Dendritic cell treated with granulocyte-macrophage colony-stimulating factor and Interleukin-4, amounts not matched to agents 40 ng/mL and 50 ng/mL, for 4 days (primary cell): ENCODE results near the gene SRCAP.

Source experiments
- H3K27ac Mint-ChIP-seq: one replicate; pipeline ENCODE4 v1.8.0; 2022; ENCODE audit warnings: mild to moderate bottlenecking, mixed read lengths
- H3K27me3 Mint-ChIP-seq: one replicate; pipeline ENCODE4 v1.8.0; 2022; ENCODE audit warnings: mild to moderate bottlenecking, mixed read lengths
- H3K36me3 Mint-ChIP-seq: one replicate; pipeline ENCODE4 v1.8.0; 2022; ENCODE audit warnings: low read depth, mixed read lengths
- H3K4me1 Mint-ChIP-seq: one replicate; pipeline ENCODE4 v1.8.0; 2022; ENCODE audit warnings: low read depth, mixed read lengths
- H3K4me3 Mint-ChIP-seq: one replicate; pipeline ENCODE4 v1.8.0; 2022; ENCODE audit warnings: mild to moderate bottlenecking, moderate library complexity, mixed read lengths
- H3K9me3 Mint-ChIP-seq: one replicate; pipeline ENCODE4 v1.8.0; 2022; ENCODE audit warnings: mixed read lengths
- intact Hi-C: fragments of 100-400 bp; cut with micrococcal nuclease; formaldehyde crosslinking; loops from one replicate; pipeline ENCODE4 v1.15.0; 2022

The SRCAP gene

GRCh38 chr16:30698816-30699614 is at the start of gene SRCAP:
Gene SRCAP (plus strand): TSS chr16:30699171. CDS start chr16:30700825, 1,654 bp downstream.
- Mint-ChIP-seq H3K27me3 (no peaks in the 10 kb centered on the region), H3K4me3 (peak within 1 kb of the TSS; percentile 79), H3K36me3 (peaks cover 61% of the 10 kb centered on the region), H3K9me3 (no peaks in the 10 kb centered on the region), H3K4me1 (peaks cover 37% of the 10 kb centered on the region), H3K27ac (peak within 1 kb of the TSS; percentile 100)
- intact Hi-C loops, result loop anchor here (1.0 to 10.0 kb wide), 6 partner anchors 16 to 224 kb away; partner anchors contain the start of genes CFAP119, FBRS, FBXL19 and PRR14

DNA sequence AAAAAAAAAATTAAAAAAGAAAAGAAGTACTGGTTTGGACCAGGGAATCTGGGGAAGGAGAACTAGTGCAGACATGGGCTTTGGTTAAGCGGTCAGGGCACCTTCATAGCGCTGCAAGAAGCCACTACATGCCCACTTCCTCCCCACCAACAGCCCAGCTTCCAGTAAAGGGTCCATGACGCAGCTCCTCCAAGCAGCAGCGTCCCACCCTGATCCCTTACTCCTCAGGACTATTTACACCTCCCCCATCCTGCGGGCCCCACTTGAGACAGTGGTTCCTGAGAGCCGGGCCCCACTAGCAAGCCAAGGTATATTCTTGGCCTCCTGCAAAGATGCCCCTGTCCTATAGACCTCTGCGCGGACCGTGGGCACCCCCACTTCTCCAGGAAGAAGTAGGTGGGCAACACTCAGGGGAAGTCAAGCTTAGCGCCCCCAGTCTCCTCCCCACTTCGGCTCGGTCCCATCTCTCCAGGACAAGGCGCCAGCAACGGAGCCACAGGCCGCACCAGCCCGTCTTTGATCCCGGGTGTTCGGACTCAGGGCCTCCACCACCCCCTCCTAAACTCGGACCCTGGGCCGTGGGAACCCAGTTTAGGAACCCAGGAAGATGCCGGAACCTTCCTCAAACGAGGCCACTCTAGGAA is 49.1 kb upstream of the SRCAP start:
- intact Hi-C loops, result loop anchor here (1.0 to 2.0 kb wide), 4 partner anchors 8 to 273 kb away; partner anchors contain the start of genes FBRS, FBXL19 and SRCAP
- Mint-ChIP-seq H3K27me3 (no peaks in the 10 kb centered on the region), H3K4me1 (peaks cover 38% of the 10 kb centered on the region), H3K9me3 (no peaks in the 10 kb centered on the region), H3K4me3 (peak overlapping the region; percentile 90), H3K36me3 (peaks cover 46% of the 10 kb centered on the region), H3K27ac (peak overlapping the region; percentile 99)

DNA sequence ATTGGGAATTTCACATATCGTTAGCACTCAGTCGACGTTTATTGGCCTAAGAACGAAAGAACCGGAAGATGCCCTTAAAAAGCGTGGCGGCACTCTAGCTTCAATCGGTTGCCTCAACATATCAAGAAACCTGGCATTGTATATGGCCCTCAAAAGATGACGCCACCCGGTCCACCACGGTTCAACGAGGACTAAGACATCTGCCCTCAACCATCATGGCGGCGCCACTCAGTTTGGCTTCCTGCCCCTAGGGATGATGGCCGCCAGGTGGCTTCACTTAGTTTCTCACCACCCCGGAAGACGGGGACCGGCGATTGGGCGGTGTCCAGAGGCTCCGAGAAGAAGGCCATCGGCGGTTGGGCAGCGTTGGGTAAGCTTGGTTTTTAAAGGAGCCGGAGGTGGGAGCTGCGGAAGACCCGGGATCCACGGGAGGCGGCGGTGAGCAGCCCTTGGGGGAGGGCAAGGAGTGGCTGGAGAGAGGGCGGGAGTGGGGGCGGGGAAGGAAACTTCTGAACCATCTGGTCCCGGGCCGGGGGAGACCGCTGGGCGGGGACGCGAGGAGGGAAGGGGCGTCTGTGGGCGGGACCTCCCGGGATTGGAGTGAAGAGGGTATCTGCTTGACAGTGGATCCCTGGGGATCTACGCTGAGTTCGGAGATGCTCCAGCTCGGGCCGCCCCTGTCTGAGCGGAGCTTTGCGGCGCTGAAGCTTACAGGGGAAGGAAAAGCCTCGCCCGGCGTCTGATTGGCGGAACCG is 48.4 kb upstream of the SRCAP start, which contains the start of gene PRR14:
TSS of gene PRR14 (plus strand) at position 592 of the 755 bp plus-strand sequence. CDS start 686 bp downstream, outside the sequence.
- peaks cover 43% of the 10 kb centered on the region for H3K4me1 Mint-ChIP-seq
- H3K4me3 Mint-ChIP-seq, result peak within 1 kb of the TSS; percentile 90
- intact Hi-C loops, result loop anchor here (1.0 to 2.0 kb wide), 4 partner anchors 8 to 272 kb away; partner anchors contain the start of genes FBRS, FBXL19 and SRCAP
- no peaks in the 10 kb centered on the region for H3K9me3 Mint-ChIP-seq
- peaks cover 53% of the 10 kb centered on the region for H3K36me3 Mint-ChIP-seq
- no peaks in the 10 kb centered on the region for H3K27me3 Mint-ChIP-seq
- peak within 1 kb of the TSS; percentile 99 for H3K27ac Mint-ChIP-seq

- Mint-ChIP-seq H3K27me3 (no peaks in the 10 kb centered on the region), H3K36me3 (peaks cover 61% of the 10 kb centered on the region), H3K27ac (peak overlapping the region; percentile 99), H3K4me3 (peak overlapping the region; percentile 90), H3K4me1 (peaks cover 48% of the 10 kb centered on the region), H3K9me3 (no peaks in the 10 kb centered on the region)
- intact Hi-C loops, result loop anchor here (2.0 kb wide), 2 partner anchors 47 to 271 kb away; partner anchors contain the start of genes FBXL19 and SRCAP
Measured at GRCh38 chr16:30651124-30652004, 47.6 kb upstream of the SRCAP start.

GRCh38 chr16:30652005-30652296 is 47.0 kb upstream of the SRCAP start:
- H3K27ac Mint-ChIP-seq, result peak overlapping the region; percentile 99
- H3K4me1 Mint-ChIP-seq, result peaks cover 52% of the 10 kb centered on the region
- H3K9me3 Mint-ChIP-seq, result no peaks in the 10 kb centered on the region
- no peaks in the 10 kb centered on the region for H3K27me3 Mint-ChIP-seq
- intact Hi-C loops, result no loop called here
- H3K4me3 Mint-ChIP-seq, result peak overlapping the region; percentile 90
- peaks cover 67% of the 10 kb centered on the region for H3K36me3 Mint-ChIP-seq

DNA sequence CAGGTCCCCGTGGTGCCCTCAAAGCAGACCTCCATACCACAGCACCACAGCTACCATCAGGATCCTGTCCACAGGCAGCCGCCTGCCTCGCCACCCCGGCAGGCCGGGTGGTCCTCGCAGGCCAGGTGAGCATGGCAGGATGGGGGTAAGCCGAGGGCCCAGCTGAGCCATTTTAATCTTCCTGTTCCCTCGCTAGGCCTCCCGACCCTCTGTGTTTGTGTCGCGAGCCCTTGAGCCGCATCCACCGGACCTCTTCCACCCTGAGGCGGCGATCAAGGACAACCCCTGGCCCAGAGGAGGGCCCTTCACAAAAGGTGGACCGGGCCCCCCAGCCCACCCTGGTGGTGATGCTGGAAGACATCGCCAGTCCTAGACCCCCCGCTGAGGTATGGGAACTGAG is 46.3 kb upstream of the SRCAP start:
- intact Hi-C loops, result no loop called here
- Mint-ChIP-seq H3K27ac (peak overlapping the region; percentile 99), H3K4me1 (peaks cover 60% of the 10 kb centered on the region), H3K36me3 (peaks cover 72% of the 10 kb centered on the region), H3K27me3 (no peaks in the 10 kb centered on the region), H3K9me3 (no peaks in the 10 kb centered on the region), H3K4me3 (peak overlapping the region; percentile 90)

DNA sequence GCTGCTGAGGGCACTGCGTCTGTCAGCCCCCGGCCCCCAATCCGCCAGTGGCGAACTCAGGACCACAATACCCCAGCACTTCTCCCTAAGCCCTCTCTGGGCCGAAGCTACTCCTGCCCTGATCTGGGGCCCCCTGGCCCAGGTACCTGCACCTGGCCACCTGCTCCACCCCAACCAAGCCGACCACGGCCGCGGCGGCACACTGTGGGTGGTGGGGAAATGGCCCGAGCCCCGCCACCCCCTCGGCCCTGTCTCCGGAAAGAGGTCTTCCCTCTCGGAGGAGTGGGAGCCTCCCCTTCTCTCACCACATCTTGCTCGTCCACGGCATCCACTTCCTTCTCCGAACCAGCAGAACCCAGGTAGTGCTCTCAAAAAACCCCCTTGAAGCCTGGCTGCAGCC is 44.1 kb upstream of the SRCAP start:
- intact Hi-C loops, result loop anchor here (5.0 kb wide), 2 partner anchors 107 to 417 kb away; partner anchors contain the start of genes CFAP119, RNF40, ZNF646 and ZNF668
- no peaks in the 10 kb centered on the region for H3K27me3 Mint-ChIP-seq
- no peak overlapping the region for H3K27ac Mint-ChIP-seq
- no peak overlapping the region for H3K4me3 Mint-ChIP-seq
- H3K4me1 Mint-ChIP-seq, result peaks cover 56% of the 10 kb centered on the region
- H3K36me3 Mint-ChIP-seq, result peaks cover 87% of the 10 kb centered on the region
- no peaks in the 10 kb centered on the region for H3K9me3 Mint-ChIP-seq

DNA sequence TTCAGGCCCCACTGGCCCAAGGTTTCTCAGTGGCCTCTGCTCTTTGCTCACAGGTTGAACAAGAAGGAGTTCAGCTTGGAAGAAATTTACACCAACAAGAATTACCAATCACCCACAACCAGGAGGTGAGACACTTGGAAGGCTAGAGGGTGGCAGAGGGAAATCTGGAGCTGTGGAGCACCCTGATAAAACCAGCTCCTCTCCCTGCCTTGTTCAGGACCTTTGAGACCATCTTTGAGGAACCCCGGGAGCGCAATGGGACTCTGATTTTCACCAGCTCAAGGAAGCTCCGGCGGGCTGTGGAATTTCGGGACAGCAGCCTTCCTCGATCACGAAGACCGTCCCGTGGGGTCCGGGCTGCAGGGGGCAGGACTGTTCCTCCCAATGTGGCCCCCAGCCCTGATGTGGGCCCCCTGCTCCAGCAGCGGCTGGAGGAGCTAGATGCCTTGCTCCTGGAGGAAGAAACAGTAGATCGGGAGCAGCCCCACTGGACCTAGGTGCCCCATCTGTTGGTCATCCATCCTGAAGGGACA is 43.1 kb upstream of the SRCAP start:
- no peaks in the 10 kb centered on the region for H3K27me3 Mint-ChIP-seq
- no peak overlapping the region for H3K4me3 Mint-ChIP-seq
- intact Hi-C loops, result loop anchor here (5.0 kb wide), 2 partner anchors 106 to 416 kb away; partner anchors contain the start of genes CFAP119, RNF40, ZNF646 and ZNF668
- H3K27ac Mint-ChIP-seq, result peak overlapping the region; percentile 100
- peaks cover 60% of the 10 kb centered on the region for H3K4me1 Mint-ChIP-seq
- peaks cover 91% of the 10 kb centered on the region for H3K36me3 Mint-ChIP-seq
- no peaks in the 10 kb centered on the region for H3K9me3 Mint-ChIP-seq

GRCh38 chr16:30656388-30656787 is 42.6 kb upstream of the SRCAP start:
- no peak overlapping the region for H3K4me3 Mint-ChIP-seq
- intact Hi-C loops, result loop anchor here (5.0 kb wide), 2 partner anchors 106 to 416 kb away; partner anchors contain the start of genes CFAP119, RNF40, ZNF646 and ZNF668
- H3K27me3 Mint-ChIP-seq, result no peaks in the 10 kb centered on the region
- H3K27ac Mint-ChIP-seq, result peak overlapping the region; percentile 100
- H3K4me1 Mint-ChIP-seq, result peaks cover 65% of the 10 kb centered on the region
- H3K9me3 Mint-ChIP-seq, result no peaks in the 10 kb centered on the region
- H3K36me3 Mint-ChIP-seq, result peaks cover 91% of the 10 kb centered on the region

DNA sequence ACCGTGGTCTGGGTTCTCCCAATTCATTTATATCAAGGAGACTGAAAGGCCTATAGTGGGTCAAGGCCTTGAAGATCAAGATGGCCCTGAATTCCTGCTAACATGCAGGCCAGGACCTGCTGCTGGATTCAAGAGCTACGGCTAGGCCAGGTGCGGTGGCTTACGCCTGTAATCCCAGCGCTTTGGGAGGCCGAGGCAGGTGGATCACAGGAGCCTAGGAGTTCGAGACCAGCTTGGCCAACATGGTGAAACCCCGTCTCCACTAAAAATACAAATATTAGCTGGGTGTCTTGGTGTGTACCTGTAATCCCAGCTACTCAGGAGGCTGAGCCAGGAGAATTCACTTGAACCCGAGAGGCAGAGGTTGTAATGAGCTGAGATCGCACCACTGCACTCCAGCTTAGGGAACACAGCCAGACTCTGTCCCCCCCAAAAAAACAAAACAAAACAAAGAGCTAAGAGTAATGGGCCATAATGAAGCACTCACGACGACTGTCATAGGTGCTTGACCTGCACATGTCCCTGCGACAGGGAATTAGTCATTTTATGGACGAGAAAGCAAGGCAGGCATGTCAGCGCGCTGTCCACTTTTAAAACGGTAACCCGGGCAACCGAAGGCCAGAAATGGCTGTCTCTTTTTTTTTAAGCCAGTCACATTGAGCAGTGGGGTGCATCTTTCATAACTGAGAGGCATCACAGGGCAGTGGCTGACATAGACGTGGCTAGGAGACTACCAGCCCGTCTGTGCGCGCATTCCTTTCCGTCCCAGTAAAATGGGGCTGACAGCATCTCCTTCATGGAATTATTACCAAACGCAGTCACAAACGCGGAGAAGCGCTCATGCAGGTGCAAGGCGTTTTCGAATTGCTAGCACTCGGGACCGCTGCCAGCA is 41.8 kb upstream of the SRCAP start:
- intact Hi-C loops, result loop anchor here (5.0 kb wide), 2 partner anchors 105 to 415 kb away; partner anchors contain the start of genes CFAP119, RNF40, ZNF646 and ZNF668
- H3K4me1 Mint-ChIP-seq, result peaks cover 66% of the 10 kb centered on the region
- H3K9me3 Mint-ChIP-seq, result no peaks in the 10 kb centered on the region
- H3K36me3 Mint-ChIP-seq, result peaks cover 91% of the 10 kb centered on the region
- no peaks in the 10 kb centered on the region for H3K27me3 Mint-ChIP-seq
- H3K27ac Mint-ChIP-seq, result peak overlapping the region; percentile 100
- peak overlapping the region; percentile 75 for H3K4me3 Mint-ChIP-seq

DNA sequence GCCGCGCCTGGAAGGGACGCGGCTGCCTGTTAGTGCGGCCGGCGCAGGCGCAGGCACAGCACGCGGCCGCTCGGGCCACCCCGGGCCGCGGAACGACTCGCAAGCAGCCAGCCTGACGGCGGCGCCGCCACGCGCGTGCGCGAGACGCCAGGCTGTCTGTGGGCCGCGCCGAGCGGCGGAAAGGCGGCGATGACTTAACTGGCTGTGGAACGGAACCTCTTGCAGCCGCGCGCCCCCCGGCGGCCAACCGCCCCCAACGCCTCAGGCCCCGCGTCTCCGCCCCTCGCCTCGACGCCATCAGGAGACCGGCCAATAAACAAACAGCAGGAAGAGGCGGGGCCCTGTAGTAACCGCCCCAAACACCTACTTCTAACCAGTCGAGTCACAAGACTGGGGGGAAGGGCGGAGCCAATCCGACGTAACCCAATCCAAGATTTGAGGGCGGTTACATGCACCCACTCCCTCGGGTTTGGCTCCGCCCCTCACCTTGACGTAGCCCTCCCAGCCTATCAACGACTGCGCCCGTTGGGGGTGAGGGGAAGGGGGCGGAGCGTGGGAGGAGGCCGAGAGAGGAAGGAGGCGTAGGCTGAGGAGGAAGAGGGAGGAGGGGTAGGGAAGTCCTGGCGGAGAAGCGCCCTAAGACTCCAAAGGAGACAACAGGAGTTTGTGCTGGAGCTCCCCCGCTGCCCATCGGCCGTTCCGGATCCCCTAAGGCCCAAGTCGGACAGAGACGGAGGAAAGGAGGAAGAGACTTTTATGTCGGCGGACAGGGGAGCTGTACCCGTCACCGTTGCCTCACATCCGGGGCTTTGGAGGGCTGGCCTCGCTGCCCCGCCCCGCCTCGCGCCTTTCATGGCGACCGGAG is 40.9 kb upstream of the SRCAP start, which contains the start of gene FBRS:
TSS of gene FBRS (plus strand) at position 566 of the 865 bp plus-strand sequence. CDS start 1,088 bp downstream, outside the sequence.
- Mint-ChIP-seq H3K36me3 (peaks cover 91% of the 10 kb centered on the region), H3K27ac (peak within 1 kb of the TSS; percentile 100), H3K9me3 (no peaks in the 10 kb centered on the region), H3K27me3 (no peaks in the 10 kb centered on the region), H3K4me3 (peak within 1 kb of the TSS; percentile 98), H3K4me1 (peaks cover 66% of the 10 kb centered on the region)
- intact Hi-C loops, result loop anchor here (1.0 to 5.0 kb wide), 4 partner anchors 8 to 414 kb away; partner anchors contain the start of genes CFAP119, PRR14, RNF40 and ZNF646
